Thyroid gland (tissue), 4 donors: ENCODE measurements around the gene NCLN. TPM values are rescaled to one million over a fixed set of nuclear protein-coding genes. Genes with fewer than 3 reads are reported as not detected.
"Not testable (repeated sequence)": the region's sequence is repeated elsewhere in the genome, so short reads cannot be mapped to it uniquely, and the experiment has no call there.

Experiments
- DNase-seq, 2 donors: peaks; one replicate each; pipeline ENCODE4 v3.0.0-alpha.2; 2019
- H3K27ac ChIP-seq, 3 donors: fragments of 200-600 bp; sonication (generic); 1 replicate in 2 of 3; 2 replicates in 1 of 3; pipeline ENCODE4 v1.5.1; 2016 to 2019; ENCODE audit warnings: mild to moderate bottlenecking in 1 of 3, moderate library complexity in 1 of 3
- H3K27me3 ChIP-seq: fragments of 200-600 bp; sonication (generic); one replicate; pipeline ENCODE4 v1.5.1; 2019
- H3K36me3 ChIP-seq, 2 donors: fragments of 200-600 bp; sonication (generic); one replicate each; pipeline ENCODE4 v1.5.1; 2016 to 2019
- H3K4me1 ChIP-seq, 2 donors: fragments of 200-600 bp; sonication (generic); one replicate each; pipeline ENCODE4 v1.5.1; 2017 to 2019
- H3K4me3 ChIP-seq, 3 donors: fragments of 200-600 bp; sonication (generic); replicated peaks in 1 of 3; 1 replicate in 2 of 3; 2 replicates in 1 of 3; pipeline ENCODE4 v1.5.1; 2016; ENCODE audit warnings: mild to moderate bottlenecking in 1 of 3
- H3K9me3 ChIP-seq: fragments of 200-600 bp; sonication (generic); one replicate; pipeline ENCODE4 v1.5.1; 2017
- POLR2A ChIP-seq, 2 donors: fragments of 450-650 bp; IDR thresholded peaks; one replicate each; pipeline ENCODE4 v1.6.1; 2017; ENCODE audit warnings: antibody characterized with exemption in 2 of 2, mild to moderate bottlenecking in 2 of 2, moderate library complexity in 1 of 2
- WGBS, 2 donors: methylation state at CpG; one replicate each; pipeline ENCODE4 v1.1.5; 2017; 5-methylcytosine and 5-hydroxymethylcytosine counted together
- intact Hi-C: fragments of 100-400 bp; cut with DNase I; formaldehyde crosslinking; loops from one replicate; pipeline ENCODE4 v1.15.1; 2023
- total RNA-seq, 4 donors: library from RNA; depleted of rRNA; stranded (reverse); fragments of >200 nt; gene quantifications; one replicate each; pipeline ENCODE4 v1.2.3, GENCODE V29; 2016
- TF ChIP-seq, protein P1 (sequence below), 6 experiments: fragments of 200-600 bp in 3 of 6; fragments of 450-650 bp in 3 of 6; sonication (generic) in 3 of 6; IDR thresholded peaks; one replicate each; pipeline ENCODE4 v1.5.1; 2016 to 2019; ENCODE audit warnings: antibody characterized with exemption in 6 of 6, mild to moderate bottlenecking in 2 of 6, inconsistent platforms in 1 of 6, moderate library complexity in 1 of 6

Gene NCLN
- total RNA-seq, 4 donors from 2014 or later = 30.8 to 48.5 (median 37.2) TPM

DNA sequence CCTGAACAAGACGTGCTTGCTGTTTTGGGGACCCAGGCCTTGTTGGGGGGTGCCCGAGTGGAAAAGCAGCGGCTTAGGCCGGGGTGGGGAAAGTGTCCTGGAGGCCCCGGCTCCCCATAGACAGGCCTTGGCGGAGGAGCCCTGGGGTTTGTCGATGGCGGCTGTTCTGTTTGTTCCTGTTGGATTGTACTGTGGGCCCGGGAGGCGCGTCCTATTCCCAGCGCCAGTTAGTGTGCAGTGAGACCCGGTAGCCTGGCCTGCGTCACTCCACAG lies 11.1 kb downstream of the NCLN start:
- H3K9me3 ChIP-seq = no peaks in the 10 kb centered on the region
- DNase-seq = no peak
- no peak overlapping the region for H3K27ac ChIP-seq
- H3K4me3 ChIP-seq = no peak overlapping the region
- peaks cover 0 to 3% of the 10 kb centered on the region in 2 donors for H3K36me3 ChIP-seq
- TF ChIP-seq, protein P1, sequence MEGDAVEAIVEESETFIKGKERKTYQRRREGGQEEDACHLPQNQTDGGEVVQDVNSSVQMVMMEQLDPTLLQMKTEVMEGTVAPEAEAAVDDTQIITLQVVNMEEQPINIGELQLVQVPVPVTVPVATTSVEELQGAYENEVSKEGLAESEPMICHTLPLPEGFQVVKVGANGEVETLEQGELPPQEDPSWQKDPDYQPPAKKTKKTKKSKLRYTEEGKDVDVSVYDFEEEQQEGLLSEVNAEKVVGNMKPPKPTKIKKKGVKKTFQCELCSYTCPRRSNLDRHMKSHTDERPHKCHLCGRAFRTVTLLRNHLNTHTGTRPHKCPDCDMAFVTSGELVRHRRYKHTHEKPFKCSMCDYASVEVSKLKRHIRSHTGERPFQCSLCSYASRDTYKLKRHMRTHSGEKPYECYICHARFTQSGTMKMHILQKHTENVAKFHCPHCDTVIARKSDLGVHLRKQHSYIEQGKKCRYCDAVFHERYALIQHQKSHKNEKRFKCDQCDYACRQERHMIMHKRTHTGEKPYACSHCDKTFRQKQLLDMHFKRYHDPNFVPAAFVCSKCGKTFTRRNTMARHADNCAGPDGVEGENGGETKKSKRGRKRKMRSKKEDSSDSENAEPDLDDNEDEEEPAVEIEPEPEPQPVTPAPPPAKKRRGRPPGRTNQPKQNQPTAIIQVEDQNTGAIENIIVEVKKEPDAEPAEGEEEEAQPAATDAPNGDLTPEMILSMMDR (IDR thresholded peaks at IDR 0.05) = no peak
- TF ChIP-seq POLR2A (IDR thresholded peaks at IDR 0.05) = no peak
- intact Hi-C loops = no loop called here
- no peaks in the 10 kb centered on the region for H3K4me1 ChIP-seq
- whole genome bisulfite sequencing, 2 donors = 95 to 96% methylated on average over 7 to 13 of the region's 14 CpGs
- no peaks in the 10 kb centered on the region for H3K27me3 ChIP-seq

DNA sequence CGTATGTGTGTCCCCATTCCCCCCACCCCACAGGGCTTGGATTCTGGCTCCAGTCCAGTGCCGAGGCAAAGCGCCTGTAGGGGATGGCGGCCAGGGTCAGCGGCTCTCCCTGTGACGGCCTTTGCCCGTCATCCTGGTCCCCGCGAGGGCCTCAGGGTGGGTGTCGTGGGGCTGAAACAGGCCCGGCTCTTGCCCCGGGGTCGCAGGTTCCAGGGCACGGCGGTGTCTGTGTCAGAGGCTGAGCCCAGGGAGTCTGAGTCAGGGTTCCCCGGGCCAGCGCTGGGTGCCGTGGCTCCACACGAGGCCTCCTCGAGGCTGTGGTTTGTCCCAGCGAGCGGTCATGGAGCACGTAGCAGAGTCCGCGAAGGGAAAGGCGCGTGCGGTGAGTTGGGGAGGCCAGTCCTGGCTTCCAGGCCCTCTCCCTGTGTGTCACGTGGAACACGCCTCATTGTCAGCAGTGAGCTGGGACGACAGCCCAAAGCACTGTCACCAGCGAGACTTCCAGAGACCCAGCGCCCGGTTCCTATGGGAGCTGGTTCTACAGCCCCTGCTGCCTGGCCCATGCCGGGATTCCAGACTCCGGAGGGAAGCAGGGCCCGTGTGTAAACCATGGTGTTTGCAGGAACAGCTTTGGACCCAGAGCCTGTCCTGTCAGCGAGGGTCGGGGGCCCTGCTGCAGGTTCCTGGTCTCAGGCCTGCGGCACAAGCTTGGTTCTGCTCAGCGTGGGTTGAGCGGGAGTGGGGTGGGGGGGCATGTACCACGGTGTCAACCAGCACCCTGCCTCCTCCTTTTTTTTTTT lies 13.4 kb downstream of the NCLN start:
- no peaks in the 10 kb centered on the region for H3K27me3 ChIP-seq
- no peaks in the 10 kb centered on the region for H3K9me3 ChIP-seq
- intact Hi-C loops = no loop called here
- no peaks in the 10 kb centered on the region for H3K4me1 ChIP-seq
- WGBS, 2 donors = 97% methylated on average over 27 to 36 of the region's 43 CpGs
- no peak overlapping the region for H3K27ac ChIP-seq
- H3K4me3 ChIP-seq = no peak overlapping the region
- TF ChIP-seq POLR2A (IDR thresholded peaks at IDR 0.05) = no peak
- TF ChIP-seq, protein P1 (IDR thresholded peaks at IDR 0.05) = no peak
- peaks cover 5 to 7% of the 10 kb centered on the region in 2 donors for H3K36me3 ChIP-seq
- DNase-seq = no peak

DNA sequence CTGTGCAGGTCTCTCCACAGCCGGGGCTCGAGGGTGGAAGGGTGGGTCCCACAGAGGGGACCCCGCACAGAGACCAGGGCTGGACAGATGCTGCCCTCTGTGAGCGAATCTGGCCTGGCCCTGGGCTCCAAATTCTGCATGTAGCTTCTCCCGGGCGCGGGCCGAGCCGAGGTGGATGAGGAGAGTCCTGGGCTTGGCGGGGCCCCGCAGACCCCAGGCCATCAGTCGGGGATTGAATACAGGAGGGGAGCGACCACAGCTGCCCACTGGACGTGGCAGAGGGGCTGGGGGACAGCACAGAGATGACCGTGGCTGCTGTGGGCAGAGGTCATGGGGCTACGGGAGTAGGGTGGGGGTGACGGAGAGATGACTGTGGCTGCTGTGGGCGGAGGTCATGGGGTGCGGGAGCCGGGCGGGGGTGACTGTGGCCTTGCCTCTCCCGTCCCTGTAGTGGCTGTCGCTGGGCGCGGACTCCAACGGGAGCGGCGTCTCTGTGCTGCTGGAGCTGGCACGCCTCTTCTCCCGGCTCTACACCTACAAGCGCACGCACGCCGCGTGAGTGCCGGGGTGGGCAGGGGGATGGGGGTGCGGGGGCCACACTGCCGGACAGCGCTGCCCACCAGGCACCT lies 15.5 kb downstream of the NCLN start:
- intact Hi-C loops = no loop called here
- Histone ChIP-seq H3K27ac (no peak overlapping the region), H3K4me3 (no peak overlapping the region), H3K4me1 (no peaks in the 10 kb centered on the region), H3K9me3 (no peaks in the 10 kb centered on the region), H3K36me3 (peaks cover 11 to 17% of the 10 kb centered on the region in 2 donors), H3K27me3 (no peaks in the 10 kb centered on the region)
- DNase-seq = no peak
- WGBS, 2 donors = 95 to 98% methylated on average over 28 to 29 of the region's 39 CpGs
- TF ChIP-seq, protein P1 (IDR thresholded peaks at IDR 0.05) = no peak
- TF ChIP-seq POLR2A (IDR thresholded peaks at IDR 0.05) = no peak

DNA sequence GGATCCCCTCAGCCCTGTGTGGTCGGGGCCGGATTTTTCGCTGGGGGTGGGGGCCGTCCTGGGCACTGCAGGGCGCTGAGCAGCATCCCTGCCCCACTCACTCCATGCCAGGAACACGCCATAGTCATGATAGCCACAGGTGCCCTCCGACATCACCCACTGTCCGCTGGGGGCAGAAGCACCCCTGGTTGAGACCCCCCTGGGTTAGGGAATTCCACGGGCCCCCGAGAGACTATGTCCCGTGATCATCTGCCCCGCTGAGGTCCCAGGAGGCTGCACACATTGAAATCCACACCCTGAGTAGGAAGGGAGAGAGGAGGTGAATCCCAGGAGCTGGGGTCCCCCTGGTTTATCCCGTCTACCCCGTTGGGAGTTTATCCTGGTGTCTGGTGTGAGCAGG lies 16.2 kb downstream of the NCLN start:
- intact Hi-C loops = no loop called here
- WGBS, 2 donors = 94 to 100% methylated on average over 4 to 12 of the region's 14 CpGs
- no peaks in the 10 kb centered on the region for H3K9me3 ChIP-seq
- H3K27me3 ChIP-seq = no peaks in the 10 kb centered on the region
- H3K27ac ChIP-seq = no peak overlapping the region
- TF ChIP-seq, protein P1 (IDR thresholded peaks at IDR 0.05) = no peak
- TF ChIP-seq POLR2A (IDR thresholded peaks at IDR 0.05) = no peak
- H3K4me1 ChIP-seq = no peaks in the 10 kb centered on the region
- peaks cover 18 to 23% of the 10 kb centered on the region in 2 donors for H3K36me3 ChIP-seq
- no peak overlapping the region for H3K4me3 ChIP-seq
- no peak for DNase-seq

DNA sequence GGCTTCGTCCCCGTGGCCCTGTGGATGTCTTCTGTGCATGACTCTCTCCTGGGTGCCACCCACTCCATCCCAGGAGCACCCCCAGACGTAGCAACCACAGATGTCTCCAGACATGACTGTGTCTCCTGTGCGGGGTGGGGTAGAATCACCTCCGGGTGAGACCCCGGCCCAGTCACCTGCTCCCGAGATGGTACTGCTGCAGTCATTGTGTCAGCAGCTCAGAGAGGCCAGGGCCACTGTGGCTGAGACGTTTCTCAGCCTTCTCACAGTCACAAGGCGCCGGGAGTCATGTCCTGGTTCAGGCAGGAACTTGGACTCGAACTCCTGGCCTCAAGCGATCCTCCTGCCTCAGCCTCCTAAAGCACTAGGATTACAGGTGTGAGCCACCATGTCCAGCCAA lies 16.6 kb downstream of the NCLN start:
- Histone ChIP-seq H3K36me3 (peaks cover 22 to 27% of the 10 kb centered on the region in 2 donors), H3K9me3 (no peaks in the 10 kb centered on the region), H3K4me1 (no peaks in the 10 kb centered on the region), H3K27ac (no peak overlapping the region), H3K27me3 (no peaks in the 10 kb centered on the region), H3K4me3 (no peak overlapping the region)
- TF ChIP-seq, protein P1 (IDR thresholded peaks at IDR 0.05) = no peak
- TF ChIP-seq POLR2A (IDR thresholded peaks at IDR 0.05) = no peak
- DNase-seq = no peak
- intact Hi-C loops = no loop called here
- 90 to 91% methylated on average over 12 of the region's 12 CpGs for WGBS, 2 donors

DNA sequence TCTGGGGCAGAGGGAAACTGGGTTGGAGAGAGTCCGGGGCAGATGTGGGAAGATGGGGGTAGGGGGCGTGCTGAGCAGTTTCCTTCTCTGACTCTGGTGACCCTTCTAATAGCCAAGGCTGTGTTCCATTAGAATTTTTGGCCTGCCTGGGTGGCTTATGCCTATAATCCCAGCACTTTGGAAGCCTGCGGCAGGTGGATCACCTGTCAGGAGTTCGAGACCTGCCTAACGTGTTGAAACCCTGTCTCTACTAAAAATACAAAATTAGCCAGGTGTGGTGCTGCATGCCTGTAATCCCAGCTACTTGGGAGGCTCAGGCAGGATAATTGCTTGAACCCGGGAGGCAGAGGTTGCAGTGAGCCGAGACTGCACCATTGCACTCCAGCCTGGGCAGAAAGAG lies 17.2 kb downstream of the NCLN start:
- peaks cover 28 to 33% of the 10 kb centered on the region in 2 donors for H3K36me3 ChIP-seq
- H3K4me3 ChIP-seq, H3K27ac ChIP-seq, H3K9me3 ChIP-seq, H3K27me3 ChIP-seq, DNase-seq, H3K4me1 ChIP-seq, intact Hi-C loops: not testable (repeated sequence)
- WGBS, 2 donors = 90 to 93% methylated on average over 7 of the region's 7 CpGs
